A549 (cell line): ENCODE measurements around the gene LEKR1. TPM values are rescaled to one million over a fixed set of nuclear protein-coding genes. Genes with fewer than 3 reads are reported as not detected.

Experiments used
- ATAC-seq, 2 experiments: fragments of 200-7000 bp in 1 of 2; fragments of >200 bp in 1 of 2; cut with Nextera tagmentation in 1 of 2; cut with Tn5 transposase in 1 of 2; 3 replicates each; pipeline versions ENCODE4 v1.8.0 to v1.9.1; 2018 to 2020; ENCODE audit warnings: mild to moderate bottlenecking in 1 of 2, moderate library complexity in 1 of 2
- CTCF ChIA-PET: fragments of 300-600 bp; sonication (Branson Sonifier 250); formaldehyde crosslinking; extraction: SDS; loops from one replicate; lab custom pipeline; 2021; ENCODE audit warnings: antibody characterized with exemption, inconsistent platforms; lab: Yijun Ruan, JAX
- POLR2A ChIA-PET: fragments of 350-600 bp; formaldehyde crosslinking; extraction: SDS; loops from one replicate; lab custom pipeline; 2021; ENCODE audit warnings: antibody characterized with exemption, inconsistent platforms; lab: Yijun Ruan, JAX
- DNase-seq, 2 experiments: peaks; one replicate each; pipeline versions ENCODE4 v3.0.0 to v3.0.0-alpha.2; 2011 to 2016; ENCODE audit warnings: low read depth in 1 of 2, low spot score in 1 of 2
- FAIRE-seq: peaks from 2 replicates; lab custom pipeline; 2011; peaks lifted over from hg19 to GRCh38; lab: Jason Lieb, UNC
- H3K27ac ChIP-seq, 2 experiments: fragments of >200 bp; sonication (Bioruptor Twin); formaldehyde crosslinking; 3 replicates each; pipeline ENCODE4 v1.5.1; 2016 to 2017
- H3K4me1 ChIP-seq: fragments of >200 bp; sonication (Bioruptor Twin); formaldehyde crosslinking; 3 replicates; pipeline ENCODE4 v1.6.1; 2016
- H3K4me2 ChIP-seq: fragments of >200 bp; sonication (Bioruptor Twin); formaldehyde crosslinking; 3 replicates; pipeline ENCODE4 v1.6.1; 2016
- H3K4me3 ChIP-seq: fragments of >200 bp; sonication (Bioruptor Twin); formaldehyde crosslinking; 3 replicates; pipeline ENCODE4 v1.5.1; 2016
- H3K9me3 ChIP-seq: fragments of >200 bp; sonication (Bioruptor Twin); formaldehyde crosslinking; 3 replicates; pipeline ENCODE4 v1.6.1; 2016
- CBX2 ChIP-seq: fragments of 200-600 bp; sonication (generic); IDR thresholded peaks from 2 replicates; pipeline ENCODE4 v1.6.1; 2016; ENCODE audit warnings: low read depth, mild to moderate bottlenecking, borderline replicate concordance
- CBX8 ChIP-seq: fragments of 200-600 bp; sonication (generic); IDR thresholded peaks from 2 replicates; pipeline ENCODE4 v1.6.1; 2016
- CHD2 ChIP-seq: fragments of 150-350 bp; IDR thresholded peaks from 2 replicates; pipeline ENCODE4 v1.6.1; 2014; ENCODE audit warnings: low read length; ENCODE audit not compliant: partially characterized antibody
- EHF ChIP-seq: fragments of 250-450 bp; sonication (Bioruptor Pico); IDR thresholded peaks from 2 replicates; pipeline ENCODE4 v1.5.0; 2020; ENCODE audit warnings: mild to moderate bottlenecking
- ESRRA ChIP-seq: fragments of 150-350 bp; IDR thresholded peaks from 2 replicates; pipeline ENCODE4 v1.6.1; 2014; ENCODE audit warnings: mild to moderate bottlenecking, low read length, borderline replicate concordance
- FOXS1 ChIP-seq: fragments of 250-450 bp; sonication (Bioruptor Pico); IDR thresholded peaks from 2 replicates; pipeline ENCODE4 v1.5.0; 2020; ENCODE audit warnings: mild to moderate bottlenecking, moderate library complexity
- GATA3 ChIP-seq: IDR thresholded peaks from 2 replicates; pipeline ENCODE4 v1.6.1; 2012; ENCODE audit warnings: borderline replicate concordance
- HDAC2 ChIP-seq: fragments of 200-600 bp; sonication (generic); IDR thresholded peaks from 2 replicates; pipeline ENCODE4 v1.6.1; 2016
- HEYL ChIP-seq: fragments of 250-450 bp; sonication (Bioruptor Pico); IDR thresholded peaks from 2 replicates; pipeline ENCODE4 v1.8.0; 2021; ENCODE audit warnings: mild to moderate bottlenecking, moderate library complexity
- JUN ChIP-seq, 2 experiments: fragments of >200 bp; sonication (Bioruptor Twin); formaldehyde crosslinking; IDR thresholded peaks; 2 replicates in 1 of 2; 3 replicates in 1 of 2; pipeline ENCODE4 v1.6.1; 2016 to 2017
- JUNB ChIP-seq: fragments of >200 bp; sonication (Bioruptor Twin); formaldehyde crosslinking; IDR thresholded peaks from 2 replicates; pipeline ENCODE4 v1.6.1; 2016
- KDM1A ChIP-seq: fragments of 200-600 bp; sonication (generic); IDR thresholded peaks from 2 replicates; pipeline ENCODE4 v1.6.1; 2016; ENCODE audit warnings: low read depth, mild to moderate bottlenecking
- KDM5A ChIP-seq: fragments of 200-600 bp; sonication (generic); IDR thresholded peaks from 2 replicates; pipeline ENCODE4 v1.6.1; 2016; ENCODE audit warnings: antibody characterized with exemption, mild to moderate bottlenecking
- MAFK ChIP-seq: fragments of 450-650 bp; IDR thresholded peaks from 2 replicates; pipeline ENCODE4 v1.6.1; 2014; ENCODE audit not compliant: partially characterized antibody
- MYC ChIP-seq: IDR thresholded peaks from 2 replicates; pipeline ENCODE4 v1.6.1; 2012; ENCODE audit warnings: mild to moderate bottlenecking, inconsistent platforms, low read length, improper control_type of control experiment, borderline replicate concordance
- NFE2L2 ChIP-seq: fragments of 150-350 bp; conservative IDR thresholded peaks from 2 replicates; pipeline ENCODE4 v1.6.1; 2014; ENCODE audit warnings: low read length
- NPAS2 ChIP-seq: fragments of 250-450 bp; sonication (Bioruptor Pico); IDR thresholded peaks from 2 replicates; pipeline ENCODE4 v1.8.0; 2022; ENCODE audit warnings: mild to moderate bottlenecking, moderate library complexity, borderline replicate concordance
- NR3C1 ChIP-seq: fragments of >200 bp; sonication (Bioruptor Twin); formaldehyde crosslinking; IDR thresholded peaks from 3 replicates; pipeline ENCODE4 v1.6.1; 2017
- POLR2A ChIP-seq: IDR thresholded peaks from 2 replicates; pipeline ENCODE4 v1.6.1; 2012; ENCODE audit warnings: mild to moderate bottlenecking, low read length
- POLR2AphosphoS2 ChIP-seq: conservative IDR thresholded peaks from 2 replicates; pipeline ENCODE4 v1.6.1; 2012; ENCODE audit warnings: low read length, improper control_type of control experiment, inconsistent platforms
- RAD21 ChIP-seq, 2 experiments: fragments of >200 bp in 1 of 2; sonication (Bioruptor Twin) in 1 of 2; formaldehyde crosslinking in 1 of 2; IDR thresholded peaks in 1 of 2; conservative IDR thresholded peaks in 1 of 2; 2 replicates in 1 of 2; 3 replicates in 1 of 2; pipeline ENCODE4 v1.6.1; 2012 to 2018; ENCODE audit warnings: inconsistent platforms in 1 of 2
- RNF2 ChIP-seq: fragments of 200-600 bp; sonication (generic); IDR thresholded peaks from 2 replicates; pipeline ENCODE4 v1.6.1; 2016; ENCODE audit warnings: low read depth, mild to moderate bottlenecking, antibody characterized with exemption, moderate library complexity, borderline replicate concordance
- ZFP36 ChIP-seq: fragments of 450-650 bp; IDR thresholded peaks from 2 replicates; pipeline ENCODE4 v1.6.1; 2014; ENCODE audit warnings: borderline replicate concordance; ENCODE audit not compliant: partially characterized antibody
- ZNF302 ChIP-seq: fragments of 250-450 bp; sonication (Bioruptor Pico); IDR thresholded peaks from 2 replicates; pipeline ENCODE4 v1.9.0; 2021; ENCODE audit warnings: inconsistent platforms, mild to moderate bottlenecking, moderate library complexity
- WGBS: methylation state at CpG from one replicate; pipeline ENCODE4 v1.1.6; 2017; ENCODE audit errors: missing lambda C conversion rate; 5-methylcytosine and 5-hydroxymethylcytosine counted together
- polyA plus RNA-seq, 4 experiments: library from polyadenylated mRNA; depleted of rRNA in 3 of 4; stranded (reverse); fragments of >200 nt; fragmentation: RNase III in 1 of 4; extraction: RNeasy Plus Mini Kit Qiagen cat#74134 plus additional on column Dnase treatment in 1 of 4; gene quantifications; 2 replicates in 3 of 4; 3 replicates in 1 of 4; pipeline ENCODE4 v1.2.3, GENCODE V29; 2011 to 2017
- TF ChIP-seq, protein P1 (sequence below): fragments of >200 bp; sonication (Bioruptor Twin); formaldehyde crosslinking; IDR thresholded peaks from 3 replicates; pipeline ENCODE4 v1.5.1; 2016
- TF ChIP-seq, protein P2 (sequence below): IDR thresholded peaks from 2 replicates; pipeline ENCODE4 v1.6.1; 2012; ENCODE audit warnings: low read depth, borderline replicate concordance
- TF ChIP-seq, protein P3 (sequence below): fragments of >200 bp; sonication (Bioruptor Twin); formaldehyde crosslinking; IDR thresholded peaks from 2 replicates; pipeline ENCODE4 v1.6.1; 2016
- TF ChIP-seq, protein P4 (sequence below): fragments of 250-450 bp; sonication (Bioruptor Pico); IDR thresholded peaks from 2 replicates; pipeline ENCODE4 v1.5.0; 2020; ENCODE audit warnings: low read depth, mild to moderate bottlenecking, moderate library complexity

The LEKR1 gene
- polyA plus RNA-seq, 2 of the 4 experiments (the other 2 are of a cell fraction) = 1.3 to 1.4 TPM

DNA sequence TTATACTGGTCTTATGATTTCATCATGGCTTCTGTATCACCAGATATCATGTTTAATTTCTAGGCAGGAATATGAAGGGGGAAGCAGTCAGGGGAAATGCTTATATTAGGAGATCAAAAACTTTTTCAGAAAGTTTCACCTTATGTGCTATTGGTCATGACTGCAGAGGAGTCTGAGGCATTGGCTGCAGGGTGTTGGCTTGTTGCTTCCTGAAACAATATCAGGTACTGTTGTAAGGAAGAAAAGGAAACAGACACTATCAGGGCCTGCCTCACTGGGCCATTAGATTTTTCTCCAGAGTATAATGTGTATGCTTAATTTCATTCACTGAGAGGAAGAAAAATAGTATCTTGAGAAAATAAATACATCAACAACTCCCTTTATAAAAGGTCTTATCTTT lies 34.7 kb downstream of the LEKR1 start:
- ATAC-seq = no peak
- TF ChIP-seq POLR2AphosphoS2 (no peak), JUNB (no peak), ESRRA (no peak), JUN (IDR thresholded peaks at IDR 0.05) (no peak), NFE2L2 (no peak), CBX8 (no peak), NR3C1 (no peak), FOXS1 (CRISPR knock-in tag) (no peak), POLR2A (no peak), ZFP36 (no peak), CHD2 (no peak)
- TF ChIP-seq, protein P1, sequence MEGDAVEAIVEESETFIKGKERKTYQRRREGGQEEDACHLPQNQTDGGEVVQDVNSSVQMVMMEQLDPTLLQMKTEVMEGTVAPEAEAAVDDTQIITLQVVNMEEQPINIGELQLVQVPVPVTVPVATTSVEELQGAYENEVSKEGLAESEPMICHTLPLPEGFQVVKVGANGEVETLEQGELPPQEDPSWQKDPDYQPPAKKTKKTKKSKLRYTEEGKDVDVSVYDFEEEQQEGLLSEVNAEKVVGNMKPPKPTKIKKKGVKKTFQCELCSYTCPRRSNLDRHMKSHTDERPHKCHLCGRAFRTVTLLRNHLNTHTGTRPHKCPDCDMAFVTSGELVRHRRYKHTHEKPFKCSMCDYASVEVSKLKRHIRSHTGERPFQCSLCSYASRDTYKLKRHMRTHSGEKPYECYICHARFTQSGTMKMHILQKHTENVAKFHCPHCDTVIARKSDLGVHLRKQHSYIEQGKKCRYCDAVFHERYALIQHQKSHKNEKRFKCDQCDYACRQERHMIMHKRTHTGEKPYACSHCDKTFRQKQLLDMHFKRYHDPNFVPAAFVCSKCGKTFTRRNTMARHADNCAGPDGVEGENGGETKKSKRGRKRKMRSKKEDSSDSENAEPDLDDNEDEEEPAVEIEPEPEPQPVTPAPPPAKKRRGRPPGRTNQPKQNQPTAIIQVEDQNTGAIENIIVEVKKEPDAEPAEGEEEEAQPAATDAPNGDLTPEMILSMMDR = no peak
- TF ChIP-seq, protein P2, sequence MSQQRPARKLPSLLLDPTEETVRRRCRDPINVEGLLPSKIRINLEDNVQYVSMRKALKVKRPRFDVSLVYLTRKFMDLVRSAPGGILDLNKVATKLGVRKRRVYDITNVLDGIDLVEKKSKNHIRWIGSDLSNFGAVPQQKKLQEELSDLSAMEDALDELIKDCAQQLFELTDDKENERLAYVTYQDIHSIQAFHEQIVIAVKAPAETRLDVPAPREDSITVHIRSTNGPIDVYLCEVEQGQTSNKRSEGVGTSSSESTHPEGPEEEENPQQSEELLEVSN = no peak
- ChIA-PET CTCF (no interaction called here), POLR2A (no interaction called here)
- Histone ChIP-seq H3K4me1 (no peaks in the 10 kb centered on the region), H3K4me2 (no peak overlapping the region), H3K27ac (no peak overlapping the region), H3K9me3 (no peaks in the 10 kb centered on the region), H3K4me3 (no peak overlapping the region)
- no peak for DNase-seq
- FAIRE-seq = no peak

DNA sequence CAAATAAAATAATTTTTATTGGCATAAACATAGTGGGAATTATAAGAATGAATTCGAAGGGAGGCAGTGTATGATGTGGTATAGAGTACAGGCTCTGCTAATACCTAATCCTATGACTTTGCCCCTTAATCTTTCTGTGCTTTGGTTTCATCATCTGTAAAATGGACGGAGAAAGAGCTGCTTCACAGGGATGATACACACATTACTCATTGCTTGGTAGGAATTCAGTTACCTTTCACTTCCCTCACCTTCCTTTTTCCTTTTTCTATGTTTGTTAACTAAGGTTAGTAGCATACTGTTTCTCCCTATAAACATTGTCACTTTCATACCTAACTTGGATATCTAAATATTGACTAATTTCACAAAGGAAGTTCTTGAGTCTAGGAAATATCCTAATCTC lies 36.2 kb downstream of the LEKR1 start:
- H3K27ac ChIP-seq = no peak overlapping the region
- WGBS = 32% methylated on average over 2 of the region's 2 CpGs
- H3K4me3 ChIP-seq = no peak overlapping the region
- H3K9me3 ChIP-seq = no peaks in the 10 kb centered on the region
- H3K4me2 ChIP-seq = no peak overlapping the region
- ChIA-PET POLR2A (no interaction called here), CTCF (no interaction called here)
- FAIRE-seq (no peak), DNase-seq (no peak), ATAC-seq (no peak)
- H3K4me1 ChIP-seq = no peaks in the 10 kb centered on the region
- TF ChIP-seq KDM5A = no peak
- no peak for TF ChIP-seq MAFK
- TF ChIP-seq EHF (CRISPR knock-in tag) = no peak
- no peak for TF ChIP-seq RNF2
- no peak for TF ChIP-seq KDM1A

DNA sequence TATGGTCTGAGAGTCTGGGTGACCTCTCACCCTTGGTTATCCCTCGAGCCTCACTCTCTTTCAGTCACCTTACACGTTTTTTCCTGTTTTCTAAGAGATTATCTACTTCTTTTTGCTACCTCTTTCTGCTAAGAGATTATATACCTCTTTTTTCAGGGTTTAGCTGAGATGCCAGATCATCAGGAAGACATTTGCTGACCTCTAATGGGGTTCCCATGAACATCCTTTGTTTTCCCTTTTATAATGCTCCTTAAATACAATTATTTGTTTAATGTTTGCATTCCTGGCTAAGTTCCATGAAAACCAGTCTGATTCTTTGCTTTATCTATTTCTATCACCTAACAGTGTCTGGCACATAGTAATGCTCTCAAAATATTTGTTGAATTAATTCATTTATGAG lies 39.6 kb downstream of the LEKR1 start:
- POLR2A ChIA-PET = no interaction called here
- TF ChIP-seq ZNF302 = no peak
- peak in 1 of 2 experiments; percentile 36; a peak in 3 of 5 replicates for TF ChIP-seq RAD21 (conservative IDR thresholded peaks at IDR 0.05 in 1 of 2, IDR thresholded peaks at IDR 0.05 in 1 of 2)
- FAIRE-seq (no peak), DNase-seq (no peak), ATAC-seq (no peak)
- Histone ChIP-seq H3K4me2 (no peak overlapping the region), H3K4me3 (no peak overlapping the region), H3K9me3 (no peaks in the 10 kb centered on the region), H3K27ac (no peak overlapping the region), H3K4me1 (no peaks in the 10 kb centered on the region)
- CTCF ChIA-PET = interaction anchor here (1.3 kb wide), 1 partner anchor 192 kb away, joined by 3 read pairs; no protein-coding TSS in a partner anchor
- 12% methylated on average over 1 of the region's 2 CpGs for WGBS

DNA sequence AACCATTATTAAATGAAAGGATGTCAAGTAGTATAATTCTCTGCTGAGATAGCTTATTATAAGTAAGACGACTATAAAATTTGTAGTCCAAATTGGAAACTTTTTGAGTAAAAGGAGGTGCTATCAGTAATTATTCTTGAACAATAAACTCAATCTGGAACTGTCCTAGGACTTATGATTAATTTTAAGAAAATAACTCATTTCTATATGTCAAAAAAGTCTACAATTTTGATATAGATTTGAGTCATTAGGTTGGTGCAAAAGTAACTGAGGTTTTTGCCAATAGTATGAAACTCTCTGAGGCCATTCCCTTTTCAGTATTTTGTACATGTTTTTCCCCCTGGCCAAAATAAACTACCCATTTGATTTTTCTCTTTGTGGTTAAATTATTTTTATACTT lies 41.0 kb downstream of the LEKR1 start:
- Histone ChIP-seq H3K27ac (no peak overlapping the region), H3K4me2 (no peak overlapping the region), H3K9me3 (peaks cover 5% of the 10 kb centered on the region; the same call in 2 of the 3 replicates), H3K4me1 (no peaks in the 10 kb centered on the region), H3K4me3 (no peak overlapping the region)
- TF ChIP-seq HDAC2 (no peak), MYC (no peak), HEYL (CRISPR knock-in tag) (no peak), NPAS2 (CRISPR knock-in tag) (no peak), GATA3 (no peak), CBX2 (no peak), FOXS1 (CRISPR knock-in tag) (no peak), CHD2 (no peak), NFE2L2 (no peak), RNF2 (no peak)
- TF ChIP-seq, protein P3, sequence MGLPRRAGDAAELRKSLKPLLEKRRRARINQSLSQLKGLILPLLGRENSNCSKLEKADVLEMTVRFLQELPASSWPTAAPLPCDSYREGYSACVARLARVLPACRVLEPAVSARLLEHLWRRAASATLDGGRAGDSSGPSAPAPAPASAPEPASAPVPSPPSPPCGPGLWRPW = no peak
- TF ChIP-seq, protein P4, sequence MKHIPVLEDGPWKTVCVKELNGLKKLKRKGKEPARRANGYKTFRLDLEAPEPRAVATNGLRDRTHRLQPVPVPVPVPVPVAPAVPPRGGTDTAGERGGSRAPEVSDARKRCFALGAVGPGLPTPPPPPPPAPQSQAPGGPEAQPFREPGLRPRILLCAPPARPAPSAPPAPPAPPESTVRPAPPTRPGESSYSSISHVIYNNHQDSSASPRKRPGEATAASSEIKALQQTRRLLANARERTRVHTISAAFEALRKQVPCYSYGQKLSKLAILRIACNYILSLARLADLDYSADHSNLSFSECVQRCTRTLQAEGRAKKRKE = no peak
- TF ChIP-seq, protein P1 = no peak
- WGBS = 84% methylated on average over 1 of the region's 1 CpG
- ChIA-PET CTCF (interaction anchor here (0.5 kb wide), 1 partner anchor 288 kb away, joined by 3 read pairs; no protein-coding TSS in a partner anchor), POLR2A (no interaction called here)
- ATAC-seq (no peak), DNase-seq (no peak), FAIRE-seq (no peak)
